Adrenal gland (tissue), 12 donors: ENCODE data around the gene SERAC1. TPM values are rescaled to one million over a fixed set of nuclear protein-coding genes. Genes with fewer than 3 reads are reported as not detected.

Experiments
- DNase-seq, 7 donors: peaks; one replicate each; pipeline ENCODE4 v3.0.0-alpha.2; 2019 to 2020
- H3K27ac ChIP-seq, 5 donors: fragments of 200-600 bp; sonication (generic) in 4 of 5; 1 replicate in 3 of 5; 2 replicates in 2 of 5; pipeline versions ENCODE4 v1.5.1 to v1.8.0; 2016 to 2020; ENCODE audit warnings: mild to moderate bottlenecking in 1 of 5
- H3K27me3 ChIP-seq: fragments of 200-600 bp; 2 replicates; pipeline ENCODE4 v1.8.0; 2021
- H3K36me3 ChIP-seq, 2 donors: fragments of 200-600 bp; replicated peaks in 1 of 2; 1 replicate in 1 of 2; 2 replicates in 1 of 2; pipeline versions ENCODE4 v1.5.1 to v1.8.0; 2018 to 2022
- H3K4me1 ChIP-seq, 2 donors: fragments of 200-600 bp; replicated peaks in 1 of 2; 1 replicate in 1 of 2; 2 replicates in 1 of 2; pipeline versions ENCODE4 v1.5.1 to v1.8.0; 2018 to 2021
- H3K4me3 ChIP-seq, 4 donors: fragments of 200-600 bp; sonication (generic) in 3 of 4; one replicate each; pipeline ENCODE4 v1.5.1; 2016 to 2018
- H3K9me3 ChIP-seq, 3 donors: fragments of 200-600 bp; sonication (generic) in 1 of 3; replicated peaks in 1 of 3; 1 replicate in 2 of 3; 2 replicates in 1 of 3; pipeline versions ENCODE4 v1.5.1 to v1.8.0; 2016 to 2021
- POLR2A ChIP-seq, 2 donors: fragments of 450-650 bp; IDR thresholded peaks; one replicate each; pipeline ENCODE4 v1.6.1; 2017; ENCODE audit warnings: antibody characterized with exemption in 2 of 2, mild to moderate bottlenecking in 2 of 2, moderate library complexity in 1 of 2
- WGBS, 4 donors: extraction: QIAGEN DNeasy Blood & Tissue Kit in 2 of 4; methylation state at CpG; one replicate each; pipeline versions ENCODE4 v1.1.5 to v1.1.7; 2013 to 2017; 5-methylcytosine and 5-hydroxymethylcytosine counted together
- intact Hi-C, 2 donors: fragments of 100-400 bp; cut with DNase I; formaldehyde crosslinking; loops; one replicate each; pipeline versions ENCODE4 v1.14.1 to v1.15.0; 2022 to 2023
- polyA plus RNA-seq, 3 donors: library from polyadenylated mRNA; stranded (reverse); fragments of 200-250 nt in 2 of 3; fragments of 350-450 nt in 1 of 3; fragmentation: Illumina TruSeq in 1 of 3; extraction: RNeasy Lipid Tissue Mini Kit (QIAGEN cat#74804) in 1 of 3; gene quantifications; one replicate each; pipeline ENCODE4 v1.2.3, GENCODE V29; 2013 to 2014
- total RNA-seq, 9 donors: library from RNA; depleted of rRNA in 4 of 9; stranded (reverse); fragments of >200 nt in 4 of 9; fragments of 120-200 nt in 1 of 9; fragmentation: NEBNext Ultra II Directional in 1 of 9; extraction: Animal tissue kit (Norgen Biotek cat#: 25700) in 1 of 9; gene quantifications; one replicate each; pipeline versions ENCODE4 v1.1.0 to v1.2.4, GENCODE V29; 2013 to 2023
- TF ChIP-seq, protein P1 (sequence below), 6 experiments: fragments of 450-650 bp in 4 of 6; fragments of 200-600 bp in 2 of 6; sonication (generic) in 1 of 6; IDR thresholded peaks; 1 replicate in 5 of 6; 2 replicates in 1 of 6; pipeline versions ENCODE4 v1.5.1 to v1.8.0; 2016 to 2021; ENCODE audit warnings: antibody characterized with exemption in 6 of 6, mild to moderate bottlenecking in 2 of 6, moderate library complexity in 1 of 6
- donor health status: healthy with polysubstance abuse.
- donor health status: Bipolar disorder and iron deficiency.
- donor health status: DM: yes; HTN: yes; CAD: no.
- donor health status: DM: no; HTN: no; CAD: no.
- donor health status: DM: no; HTN: no; CAD: no.
- donor health status: DM: yes; HTN: yes; CAD: no.

Gene SERAC1
- total and polyA plus RNA-seq, 12 donors, result 5.0 to 20.0 (median 17.1) TPM

DNA sequence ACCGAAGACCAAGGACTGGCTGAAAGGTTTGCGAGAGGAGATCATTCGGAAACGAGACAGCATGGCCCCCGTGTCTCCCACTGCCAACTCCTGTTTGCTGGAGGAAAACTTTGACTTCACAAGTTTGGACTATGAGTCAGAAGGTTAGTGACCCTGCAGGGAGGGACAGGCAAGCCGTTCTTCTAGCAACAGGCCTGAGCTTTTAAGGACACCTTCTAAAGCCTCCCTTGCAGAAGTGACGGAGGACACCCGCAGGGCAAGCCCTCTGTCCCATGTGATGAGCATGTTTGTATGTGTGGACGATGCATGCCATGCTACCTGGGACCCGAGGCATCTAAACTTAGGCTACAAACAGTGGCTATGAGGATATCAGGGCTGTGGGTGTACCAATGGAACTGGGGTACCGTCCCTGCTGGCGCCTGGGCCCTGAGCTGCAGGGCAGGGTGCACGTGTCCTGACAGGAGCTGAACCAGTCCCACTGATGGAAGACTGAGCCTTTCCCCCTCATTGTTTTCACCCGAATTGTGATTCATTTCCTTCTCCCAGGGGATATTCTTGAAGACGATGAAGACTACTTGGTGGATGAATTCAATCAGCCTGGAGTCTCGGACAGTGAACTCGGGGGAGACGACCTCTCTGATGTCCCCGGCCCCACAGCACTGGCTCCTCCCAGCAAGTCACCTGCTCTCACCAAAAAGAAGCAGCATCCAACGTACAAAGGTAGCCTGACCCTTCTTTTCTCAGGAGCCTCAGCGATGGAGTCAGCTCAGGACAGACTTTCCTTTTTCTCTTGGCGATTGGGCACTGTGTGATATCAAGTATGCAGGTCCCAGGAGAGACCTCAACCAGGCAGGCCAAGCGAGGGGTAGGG is 84.4 kb downstream of the SERAC1 start:
- intact Hi-C loops, result no loop called here
- Histone ChIP-seq H3K27ac (no peak overlapping the region), H3K36me3 (peaks cover 0 to 20% of the 10 kb centered on the region in 2 donors), H3K4me3 (no peak overlapping the region), H3K9me3 (no peaks in the 10 kb centered on the region), H3K4me1 (peaks cover 0 to 13% of the 10 kb centered on the region in 2 donors), H3K27me3 (no peaks in the 10 kb centered on the region)
- 89 to 93% (median 91%) methylated on average over 22 to 23 of the region's 23 CpGs for WGBS, 4 donors
- TF ChIP-seq, protein P1, sequence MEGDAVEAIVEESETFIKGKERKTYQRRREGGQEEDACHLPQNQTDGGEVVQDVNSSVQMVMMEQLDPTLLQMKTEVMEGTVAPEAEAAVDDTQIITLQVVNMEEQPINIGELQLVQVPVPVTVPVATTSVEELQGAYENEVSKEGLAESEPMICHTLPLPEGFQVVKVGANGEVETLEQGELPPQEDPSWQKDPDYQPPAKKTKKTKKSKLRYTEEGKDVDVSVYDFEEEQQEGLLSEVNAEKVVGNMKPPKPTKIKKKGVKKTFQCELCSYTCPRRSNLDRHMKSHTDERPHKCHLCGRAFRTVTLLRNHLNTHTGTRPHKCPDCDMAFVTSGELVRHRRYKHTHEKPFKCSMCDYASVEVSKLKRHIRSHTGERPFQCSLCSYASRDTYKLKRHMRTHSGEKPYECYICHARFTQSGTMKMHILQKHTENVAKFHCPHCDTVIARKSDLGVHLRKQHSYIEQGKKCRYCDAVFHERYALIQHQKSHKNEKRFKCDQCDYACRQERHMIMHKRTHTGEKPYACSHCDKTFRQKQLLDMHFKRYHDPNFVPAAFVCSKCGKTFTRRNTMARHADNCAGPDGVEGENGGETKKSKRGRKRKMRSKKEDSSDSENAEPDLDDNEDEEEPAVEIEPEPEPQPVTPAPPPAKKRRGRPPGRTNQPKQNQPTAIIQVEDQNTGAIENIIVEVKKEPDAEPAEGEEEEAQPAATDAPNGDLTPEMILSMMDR (IDR thresholded peaks at IDR 0.05), result no peak
- TF ChIP-seq POLR2A (IDR thresholded peaks at IDR 0.05), result no peak
- peak in 1 of 7 donors; percentile 30 for DNase-seq

DNA sequence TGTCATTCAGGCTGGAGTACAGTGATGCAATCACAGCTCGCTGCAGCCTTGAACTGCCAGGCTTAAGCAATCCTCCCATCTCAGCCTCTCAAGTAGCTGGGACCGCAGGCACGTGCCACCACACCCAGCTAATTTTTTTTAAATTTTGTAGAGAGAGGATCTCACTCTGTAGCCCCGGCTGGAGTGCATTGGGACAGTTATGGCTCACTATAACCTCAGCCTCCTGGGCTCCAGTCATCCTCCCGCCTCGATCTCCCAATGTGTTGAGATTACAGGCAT is 86.5 kb downstream of the SERAC1 start:
- peaks cover 0 to 20% of the 10 kb centered on the region in 2 donors for H3K36me3 ChIP-seq
- peak in 6 of 7 donors; percentile 39 to 68 (median 58) for DNase-seq
- intact Hi-C loops, result no loop called here

DNA sequence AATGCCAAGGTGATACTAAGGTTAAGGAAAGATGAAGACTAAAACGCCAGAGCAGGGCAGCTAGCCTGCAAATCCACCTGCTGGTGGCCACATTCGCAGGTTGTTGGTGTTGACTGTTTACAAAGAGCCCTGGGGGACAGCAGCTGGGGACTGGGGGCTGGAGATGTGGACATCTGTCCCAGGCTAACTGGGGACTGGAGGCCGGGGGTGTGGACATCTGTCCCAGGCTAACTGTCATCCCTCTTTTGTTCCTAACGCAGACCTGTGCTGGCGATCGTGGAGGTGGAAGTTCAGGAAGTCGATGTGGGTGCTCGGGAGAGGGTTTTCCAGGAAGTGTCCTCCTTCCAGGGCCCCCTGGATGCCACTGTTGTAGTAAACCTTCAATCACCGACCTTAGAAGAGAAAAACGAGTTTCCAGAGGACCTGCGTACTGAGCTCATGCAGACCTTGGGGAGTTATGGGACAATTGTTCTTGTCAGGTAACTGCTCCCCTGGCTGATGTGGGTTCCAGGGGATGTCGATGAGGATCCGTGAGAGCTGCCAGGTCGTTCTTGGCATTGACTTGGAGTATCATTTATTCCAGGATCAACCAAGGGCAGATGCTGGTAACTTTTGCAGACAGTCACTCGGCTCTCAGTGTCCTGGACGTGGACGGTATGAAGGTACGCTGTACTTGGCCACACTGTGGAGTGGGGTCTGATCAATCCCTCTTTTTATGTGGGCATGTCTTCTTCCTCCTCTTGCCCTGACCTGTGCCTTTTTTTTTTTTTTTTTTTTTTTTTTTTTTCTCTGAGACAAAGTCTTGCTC is 87.0 kb downstream of the SERAC1 start:
- H3K4me3 ChIP-seq, result no peak overlapping the region
- no peaks in the 10 kb centered on the region for H3K4me1 ChIP-seq
- peaks cover 0 to 20% of the 10 kb centered on the region in 2 donors for H3K36me3 ChIP-seq
- no peak for TF ChIP-seq POLR2A (IDR thresholded peaks at IDR 0.05)
- TF ChIP-seq, protein P1 (IDR thresholded peaks at IDR 0.05), result no peak
- H3K27ac ChIP-seq, result no peak overlapping the region
- no peaks in the 10 kb centered on the region for H3K27me3 ChIP-seq
- peak in 2 of 7 donors; percentile 7 to 45 for DNase-seq
- no peaks in the 10 kb centered on the region for H3K9me3 ChIP-seq
- WGBS, 4 donors, result 87 to 92% (median 89%) methylated on average over 17 to 18 of the region's 18 CpGs
- intact Hi-C loops, result no loop called here

More for the DNA sequence above, 86.5 kb downstream of the SERAC1 start:
- no peak overlapping the region for H3K27ac ChIP-seq
- TF ChIP-seq POLR2A (IDR thresholded peaks at IDR 0.05), result no peak
- TF ChIP-seq, protein P1 (IDR thresholded peaks at IDR 0.05), result no peak
- H3K4me1 ChIP-seq, result no peaks in the 10 kb centered on the region
- no peak overlapping the region for H3K4me3 ChIP-seq
- H3K9me3 ChIP-seq, result no peaks in the 10 kb centered on the region
- WGBS, 4 donors, result 66 to 78% (median 71%) methylated on average over 6 of the region's 6 CpGs
- H3K27me3 ChIP-seq, result no peaks in the 10 kb centered on the region

DNA sequence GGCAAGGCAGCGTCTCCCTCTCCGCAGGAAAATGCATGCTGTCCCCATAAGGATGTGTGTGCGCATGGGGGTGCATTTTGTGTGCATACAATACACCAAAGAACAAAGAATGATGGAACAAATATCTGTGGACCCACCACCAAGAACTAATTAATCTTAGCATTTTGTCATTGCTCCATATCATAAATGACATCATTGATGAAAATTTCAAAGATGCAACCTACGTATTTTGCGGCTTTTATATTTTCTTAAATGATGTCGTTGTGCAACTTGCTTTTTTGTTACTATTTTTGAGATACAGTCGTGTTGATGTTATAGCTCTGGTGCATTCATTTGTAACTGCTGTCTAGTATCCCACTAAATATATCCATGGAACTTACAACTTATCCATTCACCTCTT is 89.7 kb downstream of the SERAC1 start:
- Histone ChIP-seq H3K4me3 (no peak overlapping the region), H3K9me3 (no peaks in the 10 kb centered on the region), H3K27me3 (no peaks in the 10 kb centered on the region), H3K4me1 (no peaks in the 10 kb centered on the region), H3K27ac (no peak overlapping the region), H3K36me3 (peaks cover 0 to 6% of the 10 kb centered on the region in 2 donors)
- WGBS, 4 donors, result 88 to 96% (median 88%) methylated on average over 7 of the region's 7 CpGs
- no peak for DNase-seq
- intact Hi-C loops, result loop anchor here in 1 of 2 donors (10.0 kb wide), 2 partner anchors 54 to 324 kb away; no protein-coding TSS in a partner anchor
- TF ChIP-seq, protein P1 (IDR thresholded peaks at IDR 0.05), result no peak
- TF ChIP-seq POLR2A (IDR thresholded peaks at IDR 0.05), result no peak
